ENCODE measurements around the gene STUM. TPM values are rescaled to one million over a fixed set of nuclear protein-coding genes. Genes with fewer than 3 reads are reported as not detected.
"Not testable (repeated sequence)": the region's sequence is repeated elsewhere in the genome, so short reads cannot be mapped to it uniquely, and the experiment has no call there.

The STUM gene
- total RNA-seq, 2 donors from 2014 or later: 1.0 to 3.2 TPM

GRCh38 chr1:226590614-226591013 lies 42.0 kb downstream of the STUM start:
- H3K4me1 ChIP-seq: no peaks in the 10 kb centered on the region
- intact Hi-C loops (cut with DNase I): no loop called here
- H3K9ac ChIP-seq (ENCODE audit: low read depth in 2 of 2, low read length in 2 of 2): no peak overlapping the region
- H3K9me3 ChIP-seq: no peaks in the 10 kb centered on the region
- no peaks in the 10 kb centered on the region for H3K36me3 ChIP-seq
- H3K4me3 ChIP-seq: no peak overlapping the region
- TF ChIP-seq CTCF (IDR thresholded peaks at IDR 0.05): no peak
- no peak overlapping the region for H3K27ac ChIP-seq
- DNase-seq: no peak
- H3K27me3 ChIP-seq: no peaks in the 10 kb centered on the region

GRCh38 chr1:226593541-226593940 lies 45.0 kb downstream of the STUM start:
- no peak overlapping the region for H3K4me3 ChIP-seq
- no peaks in the 10 kb centered on the region for H3K9me3 ChIP-seq
- no peak for TF ChIP-seq CTCF (IDR thresholded peaks at IDR 0.05)
- no peak for DNase-seq
- no peaks in the 10 kb centered on the region for H3K4me1 ChIP-seq
- no peaks in the 10 kb centered on the region for H3K27me3 ChIP-seq
- H3K36me3 ChIP-seq: no peaks in the 10 kb centered on the region
- no peak overlapping the region for H3K27ac ChIP-seq
- intact Hi-C loops (cut with DNase I): no loop called here
- no peak overlapping the region for H3K9ac ChIP-seq (ENCODE audit: low read depth in 2 of 2, low read length in 2 of 2)

DNA sequence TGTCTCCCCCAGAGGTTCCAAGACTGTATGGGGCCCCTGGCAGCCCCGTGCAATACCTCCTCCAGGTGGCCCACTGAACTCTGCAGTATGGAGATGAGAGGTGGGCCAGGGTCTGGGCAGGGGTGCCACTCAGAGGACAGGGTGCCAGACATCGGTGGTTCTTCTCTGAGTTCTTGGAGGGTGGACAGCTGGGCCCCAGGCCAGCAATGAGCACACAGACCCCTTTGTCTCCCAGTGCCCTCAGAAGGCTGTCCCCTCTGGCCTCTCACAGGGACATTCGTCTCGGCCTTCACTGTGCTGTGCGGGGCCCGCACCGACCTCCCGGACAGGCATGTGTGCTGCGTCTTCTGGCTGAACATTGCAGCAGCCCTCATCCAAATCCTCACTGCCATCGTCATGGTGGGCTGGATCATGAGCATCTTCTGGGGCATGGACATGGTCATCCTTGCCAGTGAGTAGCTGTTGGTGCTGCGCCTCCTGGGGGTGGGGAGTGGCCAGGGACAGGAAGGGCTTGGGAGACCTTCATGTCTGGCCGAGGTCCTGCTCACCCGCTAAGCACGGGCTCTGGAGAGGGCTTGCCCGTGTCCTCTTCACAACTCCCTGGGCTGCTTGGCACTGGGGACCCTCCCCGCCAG lies 48.1 kb downstream of the STUM start:
- H3K9me3 ChIP-seq: no peaks in the 10 kb centered on the region
- H3K27ac ChIP-seq: no peak overlapping the region
- no peak for DNase-seq
- no peak overlapping the region for H3K9ac ChIP-seq (ENCODE audit: low read depth in 2 of 2, low read length in 2 of 2)
- H3K4me1 ChIP-seq: no peaks in the 10 kb centered on the region
- no peak for TF ChIP-seq CTCF (IDR thresholded peaks at IDR 0.05)
- H3K4me3 ChIP-seq: no peak overlapping the region
- no peaks in the 10 kb centered on the region for H3K36me3 ChIP-seq
- no peaks in the 10 kb centered on the region for H3K27me3 ChIP-seq
- intact Hi-C loops (cut with DNase I): no loop called here

- Histone ChIP-seq H3K9ac (ENCODE audit: low read depth in 2 of 2, low read length in 2 of 2) (no peak overlapping the region), H3K9me3 (no peaks in the 10 kb centered on the region), H3K36me3 (no peaks in the 10 kb centered on the region), H3K27me3 (no peaks in the 10 kb centered on the region), H3K27ac (no peak overlapping the region), H3K4me1 (no peaks in the 10 kb centered on the region), H3K4me3 (no peak overlapping the region)
- TF ChIP-seq CTCF (IDR thresholded peaks at IDR 0.05): no peak
- intact Hi-C loops (cut with DNase I): no loop called here
- no peak for DNase-seq
Observed at GRCh38 chr1:226597616-226598454, 49.3 kb downstream of the STUM start.

DNA sequence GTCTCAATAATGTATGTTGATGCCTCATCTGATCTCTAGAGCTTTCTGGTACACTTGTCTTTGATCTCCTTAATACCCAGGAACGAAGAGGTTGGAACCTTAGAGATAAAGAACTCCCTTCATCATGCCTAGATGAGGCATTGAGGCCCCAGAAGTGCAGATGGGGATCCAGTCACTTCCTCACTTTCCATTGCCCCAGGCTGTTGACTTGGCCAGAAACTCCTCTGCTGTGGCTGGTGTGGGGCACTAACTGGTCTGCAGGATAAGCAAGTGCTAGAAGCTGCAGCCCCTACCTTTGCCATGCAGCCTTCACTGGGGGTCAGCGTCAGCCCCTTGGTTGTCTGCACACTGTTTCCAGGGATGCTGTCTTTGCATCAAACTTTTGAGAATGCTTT lies 49.9 kb downstream of the STUM start:
- H3K36me3 ChIP-seq: no peaks in the 10 kb centered on the region
- no peak overlapping the region for H3K4me3 ChIP-seq
- H3K9ac ChIP-seq (ENCODE audit: low read depth in 2 of 2, low read length in 2 of 2): no peak overlapping the region
- H3K4me1 ChIP-seq: no peaks in the 10 kb centered on the region
- TF ChIP-seq CTCF (IDR thresholded peaks at IDR 0.05): no peak
- no peaks in the 10 kb centered on the region for H3K27me3 ChIP-seq
- H3K27ac ChIP-seq: no peak overlapping the region
- no peaks in the 10 kb centered on the region for H3K9me3 ChIP-seq
- intact Hi-C loops (cut with DNase I): no loop called here
- no peak for DNase-seq

DNA sequence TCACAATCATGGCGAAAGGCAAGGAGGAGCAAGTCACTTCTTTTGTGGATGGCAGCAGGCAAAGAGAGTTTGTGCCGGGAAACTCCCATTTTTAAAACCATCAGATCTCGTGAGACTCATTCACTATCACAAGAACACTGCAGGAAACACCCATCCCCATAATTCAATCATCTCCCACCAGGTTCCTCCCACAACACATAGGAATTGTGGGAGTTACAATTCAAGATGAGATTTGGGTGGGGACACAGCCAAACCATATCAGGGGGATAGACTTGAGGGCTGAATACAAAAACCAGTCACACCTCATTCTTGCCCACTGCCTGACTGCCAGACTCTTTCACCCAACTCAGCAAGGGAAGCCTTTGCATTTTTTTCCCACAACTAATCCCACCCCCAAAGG lies 50.4 kb downstream of the STUM start:
- H3K27ac ChIP-seq; H3K4me1 ChIP-seq; H3K36me3 ChIP-seq; intact Hi-C loops (cut with DNase I); H3K4me3 ChIP-seq; DNase-seq; H3K27me3 ChIP-seq; H3K9me3 ChIP-seq; H3K9ac ChIP-seq (ENCODE audit: low read depth in 2 of 2, low read length in 2 of 2): not testable (repeated sequence)
